ENCODE data around the gene SLC7A10. TPM values are rescaled to one million over a fixed set of nuclear protein-coding genes. Genes with fewer than 3 reads are reported as not detected.

The SLC7A10 gene
- total RNA-seq, 4 donors from 2014 or later: not detected

DNA sequence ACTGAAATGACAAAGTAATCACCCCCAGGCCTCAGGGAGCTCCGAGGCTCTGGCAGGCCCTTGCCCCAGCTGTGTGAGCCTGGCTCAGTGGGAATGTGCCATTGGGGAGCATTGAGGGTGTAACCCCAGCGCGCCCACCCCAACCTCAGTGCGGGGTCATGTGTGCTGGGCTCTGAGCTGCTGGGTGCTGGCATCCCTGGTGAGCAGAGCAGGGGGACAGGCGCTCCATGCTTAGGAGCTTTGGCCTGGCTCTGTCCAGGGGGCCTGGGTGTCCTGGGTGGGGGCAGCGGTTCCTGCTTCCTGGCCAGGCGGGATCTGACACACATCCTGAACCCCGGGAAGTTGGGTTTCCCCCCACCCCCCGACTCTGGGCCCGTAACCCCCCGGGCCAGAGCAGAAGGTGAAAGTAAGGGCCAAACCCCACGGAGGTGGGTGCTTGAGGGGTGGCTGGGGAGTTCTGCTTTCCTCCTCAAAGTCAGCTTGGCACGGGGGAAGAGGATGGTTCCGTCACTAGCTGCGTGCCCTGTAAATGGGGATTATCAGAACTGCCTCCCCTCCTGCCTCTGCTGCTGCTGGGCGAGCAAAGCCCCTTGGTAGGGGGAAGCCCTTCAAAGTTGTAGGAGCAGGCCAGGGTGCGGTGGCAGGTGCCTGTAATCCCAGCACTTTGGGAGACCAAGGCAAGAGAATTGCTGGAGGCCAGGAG lies 29.9 kb downstream of the SLC7A10 start:
- no peaks in the 10 kb centered on the region for H3K9me3 ChIP-seq
- no peaks in the 10 kb centered on the region for H3K36me3 ChIP-seq
- H3K27me3 ChIP-seq: no peaks in the 10 kb centered on the region
- no peak for DNase-seq
- H3K4me3 ChIP-seq: peak overlapping the region; percentile 56 to 90
- peaks cover 0 to 10% of the 10 kb centered on the region in 2 donors for H3K4me1 ChIP-seq
- intact Hi-C loops (cut with DNase I; ENCODE audit: low total_unique reads): no loop called here
- H3K27ac ChIP-seq: peak overlapping the region in 1 of 2 donors; percentile 73
- TF ChIP-seq POLR2A (IDR thresholded peaks at IDR 0.05) (no peak), CTCF (IDR thresholded peaks at IDR 0.05) (no peak)

- Histone ChIP-seq H3K9me3 (no peaks in the 10 kb centered on the region), H3K36me3 (no peaks in the 10 kb centered on the region), H3K4me3 (peak overlapping the region; percentile 56 to 90), H3K27ac (peak overlapping the region; percentile 39 to 73), H3K27me3 (no peaks in the 10 kb centered on the region), H3K4me1 (peaks cover 0 to 10% of the 10 kb centered on the region in 2 donors)
- TF ChIP-seq POLR2A (IDR thresholded peaks at IDR 0.05) (no peak), CTCF (IDR thresholded peaks at IDR 0.05) (no peak)
- intact Hi-C loops (cut with DNase I; ENCODE audit: low total_unique reads): no loop called here
- DNase-seq: peak in 1 of 2 donors; percentile 45
Observed at GRCh38 chr19:33194886-33195644, 30.6 kb downstream of the SLC7A10 start.

- peak in 1 of 4 experiments; percentile 5 for TF ChIP-seq CTCF (IDR thresholded peaks at IDR 0.05)
- no peak for TF ChIP-seq POLR2A (IDR thresholded peaks at IDR 0.05)
- Histone ChIP-seq H3K9me3 (no peaks in the 10 kb centered on the region), H3K4me1 (peaks cover 0 to 10% of the 10 kb centered on the region in 2 donors), H3K27me3 (no peaks in the 10 kb centered on the region), H3K36me3 (no peaks in the 10 kb centered on the region), H3K27ac (peak overlapping the region; percentile 39 to 73), H3K4me3 (peak overlapping the region; percentile 28 to 90)
- intact Hi-C loops (cut with DNase I; ENCODE audit: low total_unique reads): no loop called here
- no peak for DNase-seq
Observed at GRCh38 chr19:33194532-33194885, 31.1 kb downstream of the SLC7A10 start.

DNA sequence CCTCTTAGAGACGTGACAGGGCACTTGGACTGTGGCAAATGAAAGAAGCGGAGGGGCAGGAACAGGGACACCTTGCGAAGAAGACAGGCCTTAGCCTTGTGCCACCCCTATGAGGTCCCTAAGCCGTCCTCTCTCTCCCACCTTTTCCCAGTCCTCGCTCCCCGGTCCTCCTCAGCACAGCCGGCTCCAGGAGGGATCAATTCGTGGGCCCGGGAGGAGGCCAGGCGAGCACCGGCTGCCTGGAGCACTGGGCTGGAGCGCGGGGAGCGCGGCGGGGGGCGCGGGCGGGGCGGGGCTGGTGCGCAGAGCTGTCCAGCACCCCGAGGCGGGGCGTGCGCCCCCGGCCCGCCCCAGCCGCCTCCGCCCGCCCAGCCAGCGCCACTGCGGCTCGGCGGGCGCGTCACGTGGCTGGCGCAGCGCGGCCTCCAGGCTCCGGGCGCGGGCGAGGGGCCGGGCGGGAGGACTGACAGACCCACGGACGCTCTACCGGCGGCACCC lies 31.7 kb downstream of the SLC7A10 start, which contains the start of gene LRP3:
LRP3 (plus strand) TSS at position 466 of the 498 bp plus-strand sequence. CDS start 456 bp downstream, outside the sequence.
- Histone ChIP-seq H3K36me3 (no peaks in the 10 kb centered on the region), H3K4me1 (peaks cover 0 to 10% of the 10 kb centered on the region in 2 donors), H3K27ac (peak within 1 kb of the TSS; percentile 39 to 73), H3K9me3 (no peaks in the 10 kb centered on the region), H3K4me3 (peak within 1 kb of the TSS; percentile 56 to 90), H3K27me3 (no peaks in the 10 kb centered on the region)
- intact Hi-C loops (cut with DNase I; ENCODE audit: low total_unique reads): no loop called here
- peak in 1 of 2 donors; percentile 49 for DNase-seq
- TF ChIP-seq CTCF (IDR thresholded peaks at IDR 0.05) (no peak), POLR2A (IDR thresholded peaks at IDR 0.05) (no peak)
